ENCODE measurements around the gene PDHB.

PDHB gene

DNA sequence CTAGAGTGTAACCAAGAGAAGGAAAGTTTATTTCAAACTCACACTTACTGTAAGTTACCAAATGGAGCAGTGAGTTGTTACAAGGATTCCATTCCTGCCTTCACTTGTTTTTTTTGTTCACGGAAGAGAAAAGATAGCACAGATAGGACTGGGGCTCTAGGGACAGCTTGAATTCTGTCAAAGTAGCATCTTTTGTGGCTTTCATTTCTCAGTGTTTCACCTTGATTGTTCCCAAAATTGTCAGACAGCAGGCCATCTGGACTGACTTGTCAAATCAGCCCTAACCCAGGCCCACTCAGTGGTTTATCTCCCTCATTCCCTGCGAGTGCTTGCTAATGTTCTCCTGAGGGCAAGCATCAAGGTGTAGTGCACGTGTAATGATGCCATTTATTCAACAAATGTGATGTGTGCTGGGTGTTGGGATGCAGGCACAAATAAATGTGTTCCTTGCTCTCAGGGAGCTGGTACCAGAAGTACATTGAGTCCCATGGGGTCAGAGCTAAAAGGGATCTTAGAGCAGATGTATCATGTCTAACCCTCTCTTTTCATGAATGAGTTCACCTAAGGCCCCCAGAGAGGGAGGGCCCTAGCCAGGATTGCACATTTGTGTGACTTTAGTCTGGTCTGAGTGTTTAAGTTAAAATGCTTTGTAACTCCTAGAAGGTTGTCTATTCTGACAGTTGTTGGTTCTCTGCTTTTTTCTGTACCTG, 49.1 kb downstream of the PDHB start:
- no peaks in the 10 kb centered on the region for H3K9me2 ChIP-seq (replicated peaks; ENCODE audit: insufficient read depth, low read length)
- H3K27me3 ChIP-seq (replicated peaks; ENCODE audit: insufficient read depth, low read length): no peaks in the 10 kb centered on the region
- H3K79me2 ChIP-seq (ENCODE audit: low read length): no peaks in the 10 kb centered on the region
- H3F3A ChIP-seq (ENCODE audit: insufficient read depth, low read length): no peaks in the 10 kb centered on the region
- H3K9ac ChIP-seq (ENCODE audit: low read length): no peak overlapping the region
- no peak overlapping the region for H3K27ac ChIP-seq (ENCODE audit: low read length)
- H3K9me3 ChIP-seq (replicated peaks; ENCODE audit: insufficient read depth, low read length): no peaks in the 10 kb centered on the region
- no peak for TF ChIP-seq EZH2phosphoT487 (IDR thresholded peaks at IDR 0.05; ENCODE audit: low read length)
- TF ChIP-seq, protein P1, sequence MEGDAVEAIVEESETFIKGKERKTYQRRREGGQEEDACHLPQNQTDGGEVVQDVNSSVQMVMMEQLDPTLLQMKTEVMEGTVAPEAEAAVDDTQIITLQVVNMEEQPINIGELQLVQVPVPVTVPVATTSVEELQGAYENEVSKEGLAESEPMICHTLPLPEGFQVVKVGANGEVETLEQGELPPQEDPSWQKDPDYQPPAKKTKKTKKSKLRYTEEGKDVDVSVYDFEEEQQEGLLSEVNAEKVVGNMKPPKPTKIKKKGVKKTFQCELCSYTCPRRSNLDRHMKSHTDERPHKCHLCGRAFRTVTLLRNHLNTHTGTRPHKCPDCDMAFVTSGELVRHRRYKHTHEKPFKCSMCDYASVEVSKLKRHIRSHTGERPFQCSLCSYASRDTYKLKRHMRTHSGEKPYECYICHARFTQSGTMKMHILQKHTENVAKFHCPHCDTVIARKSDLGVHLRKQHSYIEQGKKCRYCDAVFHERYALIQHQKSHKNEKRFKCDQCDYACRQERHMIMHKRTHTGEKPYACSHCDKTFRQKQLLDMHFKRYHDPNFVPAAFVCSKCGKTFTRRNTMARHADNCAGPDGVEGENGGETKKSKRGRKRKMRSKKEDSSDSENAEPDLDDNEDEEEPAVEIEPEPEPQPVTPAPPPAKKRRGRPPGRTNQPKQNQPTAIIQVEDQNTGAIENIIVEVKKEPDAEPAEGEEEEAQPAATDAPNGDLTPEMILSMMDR (IDR thresholded peaks at IDR 0.05; ENCODE audit: low read length): no peak
- TF ChIP-seq EZH2 (optimal IDR thresholded peaks at IDR 0.05; ENCODE audit: low read depth, low read length): no peak
- H3K36me3 ChIP-seq (replicated peaks; ENCODE audit: insufficient read depth, low read length): no peaks in the 10 kb centered on the region
- H3K4me2 ChIP-seq (ENCODE audit: low read depth, low read length): no peak overlapping the region
- H3K4me3 ChIP-seq (ENCODE audit: low read length): no peak overlapping the region
- no peaks in the 10 kb centered on the region for H3K4me1 ChIP-seq (ENCODE audit: low read length)
- H4K20me1 ChIP-seq (ENCODE audit: insufficient read depth, low read length): no peaks in the 10 kb centered on the region
- no peak overlapping the region for H2AFZ ChIP-seq (ENCODE audit: low read length)
- no peak for DNase-seq

DNA sequence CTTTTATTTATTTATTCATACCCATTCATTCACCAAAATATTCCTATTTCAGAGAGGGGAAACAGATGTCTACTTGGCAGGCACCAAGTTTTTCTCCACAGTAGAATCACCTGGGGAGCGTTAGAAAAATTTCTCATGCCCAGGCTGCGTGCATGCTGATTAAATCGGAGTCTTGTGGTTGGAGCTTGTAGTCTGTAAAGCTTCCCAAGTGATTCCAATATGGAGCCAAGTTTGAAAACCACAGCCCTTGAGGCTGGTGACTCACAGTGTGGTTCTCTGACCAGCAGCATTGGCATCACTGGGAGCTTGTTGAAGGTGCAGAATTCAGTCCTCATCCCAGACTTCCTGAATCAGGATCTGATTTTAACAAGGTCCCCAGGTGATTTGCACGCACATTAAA, 49.7 kb downstream of the PDHB start:
- DNase-seq: no peak
- no peaks in the 10 kb centered on the region for H3F3A ChIP-seq (ENCODE audit: insufficient read depth, low read length)
- H3K9me3 ChIP-seq (replicated peaks; ENCODE audit: insufficient read depth, low read length): no peaks in the 10 kb centered on the region
- H3K79me2 ChIP-seq (ENCODE audit: low read length): no peaks in the 10 kb centered on the region
- H2AFZ ChIP-seq (ENCODE audit: low read length): no peak overlapping the region
- no peak overlapping the region for H3K27ac ChIP-seq (ENCODE audit: low read length)
- no peak overlapping the region for H3K4me3 ChIP-seq (ENCODE audit: low read length)
- H3K9me2 ChIP-seq (replicated peaks; ENCODE audit: insufficient read depth, low read length): no peaks in the 10 kb centered on the region
- H3K4me1 ChIP-seq (ENCODE audit: low read length): no peaks in the 10 kb centered on the region
- TF ChIP-seq EZH2 (optimal IDR thresholded peaks at IDR 0.05; ENCODE audit: low read depth, low read length) (no peak), EZH2phosphoT487 (IDR thresholded peaks at IDR 0.05; ENCODE audit: low read length) (no peak)
- TF ChIP-seq, protein P1 (IDR thresholded peaks at IDR 0.05; ENCODE audit: low read length): no peak
- no peak overlapping the region for H3K4me2 ChIP-seq (ENCODE audit: low read depth, low read length)
- no peaks in the 10 kb centered on the region for H4K20me1 ChIP-seq (ENCODE audit: insufficient read depth, low read length)
- H3K36me3 ChIP-seq (replicated peaks; ENCODE audit: insufficient read depth, low read length): no peaks in the 10 kb centered on the region
- no peak overlapping the region for H3K9ac ChIP-seq (ENCODE audit: low read length)
- H3K27me3 ChIP-seq (replicated peaks; ENCODE audit: insufficient read depth, low read length): no peaks in the 10 kb centered on the region

DNA sequence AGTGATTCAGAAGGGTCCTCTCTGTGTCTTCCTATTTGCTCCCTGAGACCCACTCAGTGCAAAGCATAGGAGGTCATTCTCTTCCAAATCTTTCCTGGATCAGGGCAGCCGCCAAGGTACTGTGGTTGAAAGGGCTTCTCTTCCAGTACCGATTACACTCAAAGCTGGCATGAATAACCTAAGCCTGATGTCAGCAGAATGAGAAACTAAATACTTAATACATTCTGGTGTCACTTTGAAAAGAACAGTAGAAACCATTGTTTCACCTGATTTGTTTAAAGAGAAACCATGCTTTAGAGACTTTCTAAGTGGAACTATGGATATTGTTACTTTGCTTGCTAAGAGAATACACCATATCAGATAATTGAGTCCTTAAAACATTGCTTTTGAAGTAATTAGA, 50.2 kb downstream of the PDHB start:
- TF ChIP-seq, protein P1 (IDR thresholded peaks at IDR 0.05; ENCODE audit: low read length): no peak
- TF ChIP-seq EZH2phosphoT487 (IDR thresholded peaks at IDR 0.05; ENCODE audit: low read length): no peak
- Histone ChIP-seq H3K4me3 (ENCODE audit: low read length) (no peak overlapping the region), H3K79me2 (ENCODE audit: low read length) (no peaks in the 10 kb centered on the region), H4K20me1 (ENCODE audit: insufficient read depth, low read length) (no peaks in the 10 kb centered on the region), H3K9me3 (replicated peaks; ENCODE audit: insufficient read depth, low read length) (no peaks in the 10 kb centered on the region), H3F3A (ENCODE audit: insufficient read depth, low read length) (no peaks in the 10 kb centered on the region), H3K4me2 (ENCODE audit: low read depth, low read length) (no peak overlapping the region), H2AFZ (ENCODE audit: low read length) (no peak overlapping the region), H3K27ac (ENCODE audit: low read length) (no peak overlapping the region), H3K27me3 (replicated peaks; ENCODE audit: insufficient read depth, low read length) (no peaks in the 10 kb centered on the region), H3K4me1 (ENCODE audit: low read length) (no peaks in the 10 kb centered on the region), H3K36me3 (replicated peaks; ENCODE audit: insufficient read depth, low read length) (no peaks in the 10 kb centered on the region), H3K9me2 (replicated peaks; ENCODE audit: insufficient read depth, low read length) (no peaks in the 10 kb centered on the region), H3K9ac (ENCODE audit: low read length) (no peak overlapping the region)
- DNase-seq: no peak
